H9 (cell line): ENCODE measurements around the gene DHX40. TPM values are rescaled to one million over a fixed set of nuclear protein-coding genes. Genes with fewer than 3 reads are reported as not detected.

ENCODE experiments used
- DNase-seq: peaks from one replicate; pipeline ENCODE4 v3.0.0-alpha.2; 2017
- H2AFZ ChIP-seq: one replicate; pipeline ENCODE4 v1.6.1; 2013; ENCODE audit warnings: mild to moderate bottlenecking, low read length, control low read depth, moderate library complexity
- H2AK5ac ChIP-seq: 2 replicates; pipeline ENCODE4 v1.6.1; 2013; ENCODE audit warnings: low read length, control low read depth, mixed read lengths; ENCODE audit not compliant: insufficient read length
- H2BK120ac ChIP-seq: one replicate; pipeline ENCODE4 v1.6.1; 2013; ENCODE audit warnings: low read depth, mild to moderate bottlenecking, low read length, control low read depth, inconsistent platforms; ENCODE audit not compliant: poor library complexity, severe bottlenecking
- H2BK12ac ChIP-seq: 2 replicates; pipeline ENCODE4 v1.6.1; 2013; ENCODE audit warnings: low read length, control low read depth, mixed read lengths, low read depth; ENCODE audit not compliant: insufficient read length
- H2BK15ac ChIP-seq: 2 replicates; pipeline ENCODE4 v1.6.1; 2013; ENCODE audit warnings: low read depth, low read length, control low read depth
- H2BK20ac ChIP-seq: one replicate; pipeline ENCODE4 v1.6.1; 2013; ENCODE audit warnings: low read depth, mild to moderate bottlenecking, low read length, control low read depth, inconsistent platforms; ENCODE audit not compliant: poor library complexity, severe bottlenecking
- H2BK5ac ChIP-seq: 2 replicates; pipeline ENCODE4 v1.6.1; 2013; ENCODE audit warnings: low read length, control low read depth, mixed read lengths; ENCODE audit not compliant: insufficient read length
- H3K14ac ChIP-seq: 2 replicates; pipeline ENCODE4 v1.6.1; 2013; ENCODE audit warnings: low read length, control low read depth; ENCODE audit not compliant: insufficient read depth
- H3K18ac ChIP-seq: 2 replicates; pipeline ENCODE4 v1.6.1; 2013; ENCODE audit warnings: low read depth, mild to moderate bottlenecking, mixed read lengths, low read length, control low read depth; ENCODE audit not compliant: insufficient read length
- H3K23ac ChIP-seq: 2 replicates; pipeline ENCODE4 v1.6.1; 2013; ENCODE audit warnings: low read length, control low read depth, mixed read lengths, low read depth; ENCODE audit not compliant: insufficient read length
- H3K23me2 ChIP-seq: 2 replicates; pipeline ENCODE4 v1.6.1; 2013; ENCODE audit warnings: low read depth, mild to moderate bottlenecking, mixed read lengths, low read length, control low read depth; ENCODE audit not compliant: insufficient read length, poor library complexity, severe bottlenecking
- H3K27ac ChIP-seq: 2 replicates; pipeline ENCODE4 v1.5.1; 2013; ENCODE audit warnings: low read length, control low read depth, mixed read lengths, low read depth; ENCODE audit not compliant: insufficient read length
- H3K27me3 ChIP-seq: 2 replicates; pipeline ENCODE4 v1.6.1; 2013; ENCODE audit warnings: low read length, control low read depth, inconsistent platforms; ENCODE audit not compliant: insufficient read depth
- H3K4ac ChIP-seq: 2 replicates; pipeline ENCODE4 v1.6.1; 2013; ENCODE audit warnings: low read depth, mild to moderate bottlenecking, control low read depth, inconsistent platforms, low read length, moderate library complexity
- H3K4me1 ChIP-seq: 2 replicates; pipeline ENCODE4 v1.6.1; 2013; ENCODE audit warnings: low read length, control low read depth, inconsistent platforms; ENCODE audit not compliant: insufficient read depth
- H3K4me2 ChIP-seq: 2 replicates; pipeline ENCODE4 v1.6.1; 2013; ENCODE audit warnings: low read length, control low read depth, mixed read lengths; ENCODE audit not compliant: insufficient read length, insufficient read depth
- H3K56ac ChIP-seq: 2 replicates; pipeline ENCODE4 v1.6.1; 2013; ENCODE audit warnings: low read depth, mild to moderate bottlenecking, mixed read lengths, low read length, control low read depth; ENCODE audit not compliant: insufficient read length
- H3K79me1 ChIP-seq: 2 replicates; pipeline ENCODE4 v1.6.1; 2013; ENCODE audit warnings: low read depth, mild to moderate bottlenecking, moderate library complexity, low read length, control low read depth, inconsistent platforms; ENCODE audit not compliant: insufficient read depth, poor library complexity, severe bottlenecking
- H3K79me2 ChIP-seq: 2 replicates; pipeline ENCODE4 v1.6.1; 2013; ENCODE audit warnings: low read length, control low read depth, inconsistent platforms; ENCODE audit not compliant: insufficient read depth
- H3K9ac ChIP-seq: 2 replicates; pipeline ENCODE4 v1.6.1; 2013; ENCODE audit warnings: low read length, control low read depth, mixed read lengths; ENCODE audit not compliant: insufficient read length; ENCODE audit errors: extremely low read depth
- H3K9me3 ChIP-seq: one replicate; pipeline ENCODE4 v1.6.1; 2013; ENCODE audit warnings: low read depth, low read length, inconsistent platforms; ENCODE audit not compliant: control insufficient read depth
- H3T11ph ChIP-seq: one replicate; pipeline ENCODE4 v1.6.1; 2013; ENCODE audit warnings: mild to moderate bottlenecking, low read length, control low read depth, inconsistent platforms
- H4K20me1 ChIP-seq: one replicate; pipeline ENCODE4 v1.6.1; 2013; ENCODE audit not compliant: control insufficient read depth, insufficient read length, insufficient read depth
- H4K5ac ChIP-seq: 2 replicates; pipeline ENCODE4 v1.6.1; 2013; ENCODE audit warnings: low read depth, mild to moderate bottlenecking, mixed read lengths, low read length, control low read depth; ENCODE audit not compliant: insufficient read length
- H4K8ac ChIP-seq: replicated peaks from 2 replicates; pipeline ENCODE4 v1.6.1; 2013; ENCODE audit warnings: low read length, control low read depth, mixed read lengths, low read depth; ENCODE audit not compliant: insufficient read length
- H4K91ac ChIP-seq: 2 replicates; pipeline ENCODE4 v1.6.1; 2013; ENCODE audit warnings: low read depth, mild to moderate bottlenecking, moderate library complexity, mixed read lengths, low read length, control low read depth; ENCODE audit not compliant: insufficient read length
- H3K27ac Mint-ChIP-seq, 3 experiments: 2 replicates in 2 of 3; 3 replicates in 1 of 3; pipeline ENCODE4 v1.8.0; 2020 to 2021; ENCODE audit warnings: mixed read lengths in 3 of 3, mild to moderate bottlenecking in 1 of 3, moderate library complexity in 1 of 3
- H3K27me3 Mint-ChIP-seq: 2 replicates; pipeline ENCODE4 v1.8.0; 2021; ENCODE audit warnings: low read depth, mild to moderate bottlenecking, moderate library complexity, mixed read lengths
- H3K36me3 Mint-ChIP-seq, 3 experiments: 2 replicates in 2 of 3; 3 replicates in 1 of 3; pipeline ENCODE4 v1.8.0; 2020 to 2021; ENCODE audit warnings: low read depth in 3 of 3, mixed read lengths in 3 of 3; ENCODE audit not compliant: insufficient read depth in 1 of 3
- H3K4me1 Mint-ChIP-seq, 2 experiments: 2 replicates each; pipeline ENCODE4 v1.8.0; 2020; ENCODE audit warnings: mixed read lengths in 2 of 2
- H3K4me3 Mint-ChIP-seq, 2 experiments: 2 replicates in 1 of 2; 3 replicates in 1 of 2; pipeline ENCODE4 v1.8.0; 2020 to 2021; ENCODE audit warnings: mild to moderate bottlenecking in 2 of 2, mixed read lengths in 2 of 2, moderate library complexity in 1 of 2
- H3K9me3 Mint-ChIP-seq, 2 experiments: 2 replicates in 1 of 2; 3 replicates in 1 of 2; pipeline ENCODE4 v1.8.0; 2020; ENCODE audit warnings: mild to moderate bottlenecking in 2 of 2, mixed read lengths in 2 of 2, moderate library complexity in 1 of 2
- CTCF ChIP-seq: fragments of 200-600 bp; sonication (generic); conservative IDR thresholded peaks from 3 replicates; pipeline ENCODE4 v1.8.0; 2021; ENCODE audit warnings: antibody characterized with exemption, mild to moderate bottlenecking
- WGBS: extraction: QIAGEN DNeasy Blood & Tissue Kit; methylation state at CpG from one replicate; pipeline ENCODE4 v1.1.7; 2013; ENCODE audit warnings: missing lambda C conversion rate, low lambda C conversion rate, mixed read lengths; ENCODE audit not compliant: insufficient read length; ENCODE audit errors: extremely low coverage; 5-methylcytosine and 5-hydroxymethylcytosine counted together
- total RNA-seq: library from RNA; stranded (reverse); gene quantifications from 2 replicates; pipeline ENCODE4 v1.2.1, GENCODE V29; 2021

Gene DHX40
- total RNA-seq, 1 experiment from 2014 or later, result 28.8 TPM

- peak; percentile 53 for DNase-seq
- Histone ChIP-seq H3K4ac (no peak overlapping the region), H3K79me2 (peaks cover 52% of the 10 kb centered on the region), H3K79me1 (no peaks in the 10 kb centered on the region), H3K9ac (peak overlapping the region; percentile 95), H3K23me2 (peaks cover 5% of the 10 kb centered on the region), H2AFZ (no peak overlapping the region), H2BK12ac (no peak overlapping the region), H3K18ac (no peak overlapping the region), H2BK5ac (no peak overlapping the region), H3K4me2 (peak overlapping the region; percentile 93), H3K9me3 (no peaks in the 10 kb centered on the region), H2AK5ac (no peak overlapping the region), H3K4me1 (no peaks in the 10 kb centered on the region; the same call in 1 of the 2 replicates), H4K91ac (no peak overlapping the region), H3K56ac (no peak overlapping the region), H2BK15ac (no peak overlapping the region), H3K27ac (no peak overlapping the region), H3K23ac (no peak overlapping the region), H4K20me1 (no peaks in the 10 kb centered on the region), H2BK120ac (no peak overlapping the region), H3K14ac (no peak overlapping the region), H4K5ac (no peak overlapping the region), H3T11ph (no peak overlapping the region), H2BK20ac (no peak overlapping the region), H3K27me3 (no peaks in the 10 kb centered on the region), H4K8ac (no peak overlapping the region)
- peak overlapping the region; percentile 95 to 98 for H3K4me3 Mint-ChIP-seq
- no CpG with 5 or more reads among the region's 14 CpGs for WGBS
- TF ChIP-seq CTCF, result no peak
- H3K9me3 Mint-ChIP-seq, result no peaks in the 10 kb centered on the region
- H3K4me1 Mint-ChIP-seq, result peaks cover 37 to 40% of the 10 kb centered on the region in 2 experiments
- peaks cover 0 to 2% (median 0%) of the 10 kb centered on the region in 3 experiments; a peak in 5 of 7 replicates for H3K36me3 Mint-ChIP-seq
- H3K27me3 Mint-ChIP-seq, result no peaks in the 10 kb centered on the region
- peak overlapping the region; percentile 100 for H3K27ac Mint-ChIP-seq
Observed at GRCh38 chr17:59620518-59621259, 55.3 kb downstream of the DHX40 start.
